ENCODE data around the gene ERICH2.
"Not testable (repeated sequence)": the region's sequence is repeated elsewhere in the genome, so short reads cannot be mapped to it uniquely, and the experiment has no call there.

Gene ERICH2

GRCh38 chr2:170770008-170770605 is at the start of gene ERICH2:
Gene ERICH2, plus strand, starts transcription at chr2:170770378. Its CDS starts 304 bp downstream, at chr2:170770682.
- no peak for DNase-seq (ENCODE audit: low read depth in 2 of 2)

- no peak for DNase-seq (ENCODE audit: low read depth in 2 of 2)
These were observed 48.5 kb upstream of the ERICH2 start for GRCh38 chr2:170721678-170722077.

GRCh38 chr2:170722301-170722700 is 47.9 kb upstream of the ERICH2 start:
- DNase-seq (ENCODE audit: low read depth in 2 of 2), result no peak

- DNase-seq (ENCODE audit: low read depth in 2 of 2), result no peak
These were observed 46.7 kb upstream of the ERICH2 start for GRCh38 chr2:170723446-170723958.

GRCh38 chr2:170733798-170734600 is 36.2 kb upstream of the ERICH2 start:
- no peak for DNase-seq (ENCODE audit: low read depth in 2 of 2)

GRCh38 chr2:170734601-170735000 is 35.6 kb upstream of the ERICH2 start:
- not testable (repeated sequence) for DNase-seq (ENCODE audit: low read depth in 2 of 2)

- DNase-seq (ENCODE audit: low read depth in 2 of 2), result no peak
These were observed 33.5 kb upstream of the ERICH2 start for GRCh38 chr2:170736628-170737027.

- no peak for DNase-seq (ENCODE audit: low read depth in 2 of 2)
These were observed 32.8 kb upstream of the ERICH2 start for GRCh38 chr2:170737406-170737805.

- no peak for DNase-seq (ENCODE audit: low read depth in 2 of 2)
These were observed 32.4 kb upstream of the ERICH2 start for GRCh38 chr2:170737821-170738220.

GRCh38 chr2:170739048-170739447 is 31.1 kb upstream of the ERICH2 start:
- no peak for DNase-seq (ENCODE audit: low read depth in 2 of 2)

- no peak for DNase-seq (ENCODE audit: low read depth in 2 of 2)
These were observed 30.6 kb upstream of the ERICH2 start for GRCh38 chr2:170739507-170740046.

- DNase-seq (ENCODE audit: low read depth in 2 of 2), result no peak
These were observed 29.5 kb upstream of the ERICH2 start for GRCh38 chr2:170740660-170741059.

GRCh38 chr2:170742000-170742399 is 28.2 kb upstream of the ERICH2 start:
- no peak for DNase-seq (ENCODE audit: low read depth in 2 of 2)

- no peak for DNase-seq (ENCODE audit: low read depth in 2 of 2)
These were observed 27.2 kb upstream of the ERICH2 start for GRCh38 chr2:170742896-170743529.

GRCh38 chr2:170743530-170744239 is 26.5 kb upstream of the ERICH2 start:
- no peak for DNase-seq (ENCODE audit: low read depth in 2 of 2)

GRCh38 chr2:170744248-170745002 is 25.8 kb upstream of the ERICH2 start:
- no peak for DNase-seq (ENCODE audit: low read depth in 2 of 2)

GRCh38 chr2:170745305-170745704 is 24.9 kb upstream of the ERICH2 start:
- DNase-seq (ENCODE audit: low read depth in 2 of 2), result no peak

- DNase-seq (ENCODE audit: low read depth in 2 of 2), result no peak
These were observed 22.3 kb upstream of the ERICH2 start for GRCh38 chr2:170747921-170748320.

GRCh38 chr2:170751555-170751954 is 18.6 kb upstream of the ERICH2 start:
- DNase-seq (ENCODE audit: low read depth in 2 of 2), result not testable (repeated sequence)

GRCh38 chr2:170761572-170761971 is 8.6 kb upstream of the ERICH2 start:
- DNase-seq (ENCODE audit: low read depth in 2 of 2), result no peak

GRCh38 chr2:170762760-170763159 is 7.4 kb upstream of the ERICH2 start:
- no peak for DNase-seq (ENCODE audit: low read depth in 2 of 2)

All from stimulated activated CD4-positive, alpha-beta T cell treated with anti-CD3 and anti-CD28 coated beads, Interleukin-1b, Interleukin-23, amount 100 ng/mL, for 1 hour (primary cell).